K562 (cell line): ENCODE measurements around the gene SPRY4. TPM values are rescaled to one million over a fixed set of nuclear protein-coding genes. Genes with fewer than 3 reads are reported as not detected.
A peak's percentile ranks its signal among the peaks of the same experiment; 100 is the strongest.

ENCODE experiments used
- ATAC-seq: fragments of 200-7000 bp; cut with Tn5 transposase; 3 replicates; pipeline ENCODE4 v1.9.1; 2020; ENCODE audit warnings: moderate library complexity
- BruUV-seq: library from RNA; stranded (reverse); fragments of 400-500 nt; replicated peaks from 2 replicates; lab custom pipeline; 2021; lab: Mats Ljungman, UMichigan
- CTCF ChIA-PET: fragments of 300-600 bp; formaldehyde crosslinking; extraction: SDS; loops from one replicate; lab custom pipeline; 2021; ENCODE audit warnings: low intra/inter-chr PET ratio; lab: Yijun Ruan, JAX
- POLR2A ChIA-PET: fragments of 300-600, 350-650 bp; sonication (Branson Sonifier 250); formaldehyde crosslinking; extraction: SDS; loops from one replicate; lab custom pipeline; 2021; ENCODE audit warnings: antibody characterized with exemption, inconsistent platforms; lab: Yijun Ruan, JAX
- DNase-seq, 4 experiments: peaks; one replicate each; pipeline versions ENCODE4 v3.0.0 to v3.0.0-alpha.2; 2011 to 2018; ENCODE audit warnings: low spot score in 3 of 4, mixed read lengths in 3 of 4; ENCODE audit errors: extremely low read depth in 1 of 4
- FAIRE-seq: peaks from 2 replicates; lab custom pipeline; 2011; peaks lifted over from hg19 to GRCh38; lab: Jason Lieb, UNC
- H2AFZ ChIP-seq: 2 replicates; pipeline ENCODE4 v1.6.0; 2011; ENCODE audit warnings: low read depth, low read length, control low read depth, inconsistent platforms
- H3K27ac ChIP-seq: fragments of 200-600 bp; 3 replicates; pipeline ENCODE4 v1.8.0; 2011; ENCODE audit warnings: low read depth, mild to moderate bottlenecking, control low read depth, inconsistent platforms, low read length, moderate library complexity, mixed read lengths; ENCODE audit errors: extremely low read depth
- H3K27me3 ChIP-seq, 2 experiments: fragments of 300-600 bp in 1 of 2; 2 replicates in 1 of 2; 3 replicates in 1 of 2; pipeline versions ENCODE4 v1.6.0 to v1.8.0; 2011; ENCODE audit warnings: inconsistent platforms in 2 of 2, low read length in 2 of 2, mild to moderate bottlenecking in 1 of 2, mixed read lengths in 1 of 2, moderate library complexity in 1 of 2; ENCODE audit not compliant: control insufficient read depth in 2 of 2, insufficient read depth in 2 of 2
- H3K36me3 ChIP-seq: fragments of 300-600 bp; 3 replicates; pipeline ENCODE4 v1.8.0; 2011; ENCODE audit warnings: mild to moderate bottlenecking, low read length, inconsistent platforms; ENCODE audit not compliant: control insufficient read depth, insufficient read depth
- H3K4me1 ChIP-seq, 2 experiments: fragments of 200-600 bp in 1 of 2; replicated peaks in 1 of 2; 2 replicates in 1 of 2; 3 replicates in 1 of 2; pipeline versions ENCODE4 v1.5.1 to v1.8.0; 2011; ENCODE audit warnings: inconsistent platforms in 2 of 2, low read length in 2 of 2, mild to moderate bottlenecking in 1 of 2, mixed read lengths in 1 of 2, moderate library complexity in 1 of 2; ENCODE audit not compliant: control insufficient read depth in 2 of 2, insufficient read depth in 2 of 2
- H3K4me2 ChIP-seq: 2 replicates; pipeline ENCODE4 v1.6.1; 2011; ENCODE audit warnings: low read length, control low read depth, inconsistent platforms, mixed read lengths; ENCODE audit not compliant: insufficient read depth
- H3K4me3 ChIP-seq: fragments of 200-600 bp; sonication (generic), shearing (Covaris generic); 2 replicates; pipeline ENCODE4 v1.5.1; 2016; ENCODE audit warnings: control low read depth, inconsistent platforms
- H3K79me2 ChIP-seq: fragments of 200-600 bp; 3 replicates; pipeline ENCODE4 v1.8.0; 2011; ENCODE audit warnings: low read length, inconsistent platforms; ENCODE audit not compliant: control insufficient read depth, insufficient read depth
- H3K9ac ChIP-seq, 2 experiments: 2 replicates each; pipeline versions ENCODE4 v1.6.0 to v1.6.1; 2011; ENCODE audit warnings: low read depth in 2 of 2, low read length in 2 of 2, control low read depth in 1 of 2, inconsistent platforms in 1 of 2, mild to moderate bottlenecking in 1 of 2, mixed read lengths in 1 of 2; ENCODE audit not compliant: insufficient read depth in 1 of 2
- H3K9me1 ChIP-seq: one replicate; pipeline ENCODE4 v1.6.0; 2011; ENCODE audit warnings: inconsistent platforms, mild to moderate bottlenecking, low read length, moderate library complexity; ENCODE audit not compliant: control insufficient read depth, insufficient read depth
- H3K9me3 ChIP-seq: replicated peaks from 2 replicates; pipeline ENCODE4 v1.5.1; 2011; ENCODE audit warnings: low read depth, low read length, inconsistent platforms; ENCODE audit not compliant: control insufficient read depth, insufficient read depth
- H4K20me1 ChIP-seq: replicated peaks from 2 replicates; pipeline ENCODE4 v1.6.1; 2011; ENCODE audit warnings: low read length, inconsistent platforms, mixed read lengths; ENCODE audit not compliant: control insufficient read depth, insufficient read depth
- ARNT ChIP-seq, 2 experiments: fragments of 450-650 bp; IDR thresholded peaks; 2 replicates each; pipeline ENCODE4 v1.6.1; 2016; ENCODE audit warnings: mild to moderate bottlenecking in 1 of 2
- ATF3 ChIP-seq, 2 experiments: fragments of 450-650 bp in 1 of 2; sonication (generic) in 1 of 2; formaldehyde crosslinking in 1 of 2; IDR thresholded peaks in 1 of 2; conservative IDR thresholded peaks in 1 of 2; 2 replicates each; pipeline versions ENCODE4 v1.6.1 to v1.8.1; 2016 to 2023; ENCODE audit warnings: mild to moderate bottlenecking in 2 of 2, moderate library complexity in 2 of 2, inconsistent platforms in 1 of 2, missing genetic modification reagents in 1 of 2
- CREBBP ChIP-seq: IDR thresholded peaks from one replicate; pipeline ENCODE4 v1.6.1; 2012; ENCODE audit warnings: low read depth, mild to moderate bottlenecking, control low read depth, inconsistent platforms, low read length
- ELF4 ChIP-seq: fragments of 450-650 bp; formaldehyde crosslinking; IDR thresholded peaks from 2 replicates; pipeline ENCODE4 v1.4.0; 2022; ENCODE audit warnings: missing genetic modification characterization
- KAT2B ChIP-seq: IDR thresholded peaks from one replicate; pipeline ENCODE4 v1.6.1; 2012; ENCODE audit warnings: low read depth, mild to moderate bottlenecking, control low read depth, inconsistent platforms, low read length, moderate library complexity
- KHSRP ChIP-seq: fragments of 450-650 bp; IDR thresholded peaks from 2 replicates; pipeline ENCODE4 v1.6.1; 2017
- MAX ChIP-seq: sonication (generic); formaldehyde crosslinking; IDR thresholded peaks from 2 replicates; pipeline ENCODE4 v1.9.0; 2022; ENCODE audit warnings: mild to moderate bottlenecking, missing genetic modification reagents
- MBD2 ChIP-seq: sonication (generic); IDR thresholded peaks from 2 replicates; pipeline ENCODE4 v1.6.1; 2016; ENCODE audit warnings: low read depth, borderline replicate concordance
- POLR2B ChIP-seq: fragments of 450-650 bp; IDR thresholded peaks from 2 replicates; pipeline ENCODE4 v1.6.1; 2018; ENCODE audit warnings: low read depth; ENCODE audit not compliant: partially characterized antibody
- PTBP1 ChIP-seq: fragments of 200-400 bp; formaldehyde crosslinking; IDR thresholded peaks from 2 replicates; pipeline ENCODE4 v1.6.1; 2017; ENCODE audit warnings: low read depth, low read length
- RB1 ChIP-seq: fragments of 450-650 bp; IDR thresholded peaks from 2 replicates; pipeline ENCODE4 v1.6.1; 2017; ENCODE audit warnings: low read depth, mild to moderate bottlenecking
- RBFOX2 ChIP-seq: fragments of 200-400 bp; formaldehyde crosslinking; IDR thresholded peaks from 2 replicates; pipeline ENCODE4 v1.6.1; 2017; ENCODE audit warnings: low read depth, mild to moderate bottlenecking, low read length, moderate library complexity
- RHOXF2B ChIP-seq: fragments of 250-450 bp; sonication (Bioruptor Pico); conservative IDR thresholded peaks from 2 replicates; pipeline ENCODE4 v1.5.1; 2021
- SMAD4 ChIP-seq: fragments of 250-450 bp; sonication (Bioruptor Pico); conservative IDR thresholded peaks from 2 replicates; pipeline ENCODE4 v1.8.0; 2021; ENCODE audit warnings: inconsistent platforms, mild to moderate bottlenecking, moderate library complexity
- STAT5B ChIP-seq: fragments of 250-450 bp; sonication (Bioruptor Pico); IDR thresholded peaks from 2 replicates; pipeline ENCODE4 v1.8.0; 2021; ENCODE audit warnings: mild to moderate bottlenecking, inconsistent platforms
- XRCC5 ChIP-seq: fragments of 200-400 bp; formaldehyde crosslinking; IDR thresholded peaks from 2 replicates; pipeline ENCODE4 v1.6.1; 2017; ENCODE audit warnings: low read depth, mild to moderate bottlenecking, low read length
- ZNF561 ChIP-seq: fragments of 450-650 bp; formaldehyde crosslinking; conservative IDR thresholded peaks from 2 replicates; pipeline ENCODE4 v1.4.0; 2020; ENCODE audit warnings: mild to moderate bottlenecking, moderate library complexity
- WGBS: fragments of 100-300 bp; shearing (Covaris generic); methylation state at CpG from one replicate; pipeline ENCODE4 v1.1.6; 2016; ENCODE audit warnings: low coverage, mixed read lengths; ENCODE audit not compliant: insufficient coverage; ENCODE audit errors: missing lambda C conversion rate; 5-methylcytosine and 5-hydroxymethylcytosine counted together
- in situ Hi-C: fragments of 300-500 bp; cut with MboI; formaldehyde crosslinking; loops from 4 replicates; pipeline ENCODE4 v1.15.0; 2018; ENCODE audit warnings: inconsistent platforms, mixed read lengths
- intact Hi-C: fragments of 100-400 bp; cut with micrococcal nuclease; formaldehyde crosslinking; loops from 2 replicates; pipeline ENCODE4 v1.14.2; 2022
- polyA plus RNA-seq, 8 experiments: library from polyadenylated mRNA; depleted of rRNA in 4 of 8; stranded (reverse) in 5 of 8; unstranded in 3 of 8; fragments of >200 nt; fragmentation: Nextera tagmentation in 2 of 8; fragmentation: Illumina TruSeq in 1 of 8; extraction: Ambion mirVana in 2 of 8; extraction: Trizol in 1 of 8; gene quantifications; 2 replicates each; pipeline versions ENCODE4 v1.2.1 to v1.2.3, GENCODE V29; 2011 to 2014; ENCODE audit warnings: inconsistent platforms in 1 of 8, missing spikeins in 1 of 8
- total RNA-seq, 7 experiments: library from RNA; depleted of rRNA in 6 of 7; stranded (reverse); fragments of >200 nt in 6 of 7; fragmentation: Illumina TruSeq in 2 of 7; extraction: Trizol in 2 of 7; gene quantifications; 2 replicates each; pipeline versions ENCODE4 v1.2.1 to v1.2.3, GENCODE V29; 2011 to 2021; ENCODE audit warnings: low replicate concordance in 1 of 7

The SPRY4 gene
- total and polyA plus RNA-seq, 9 of the 15 experiments (the other 6 are each of a cell fraction or from before 2014, with no cell fraction given) = 2.6 to 24.2 (median 9.5) TPM

DNA sequence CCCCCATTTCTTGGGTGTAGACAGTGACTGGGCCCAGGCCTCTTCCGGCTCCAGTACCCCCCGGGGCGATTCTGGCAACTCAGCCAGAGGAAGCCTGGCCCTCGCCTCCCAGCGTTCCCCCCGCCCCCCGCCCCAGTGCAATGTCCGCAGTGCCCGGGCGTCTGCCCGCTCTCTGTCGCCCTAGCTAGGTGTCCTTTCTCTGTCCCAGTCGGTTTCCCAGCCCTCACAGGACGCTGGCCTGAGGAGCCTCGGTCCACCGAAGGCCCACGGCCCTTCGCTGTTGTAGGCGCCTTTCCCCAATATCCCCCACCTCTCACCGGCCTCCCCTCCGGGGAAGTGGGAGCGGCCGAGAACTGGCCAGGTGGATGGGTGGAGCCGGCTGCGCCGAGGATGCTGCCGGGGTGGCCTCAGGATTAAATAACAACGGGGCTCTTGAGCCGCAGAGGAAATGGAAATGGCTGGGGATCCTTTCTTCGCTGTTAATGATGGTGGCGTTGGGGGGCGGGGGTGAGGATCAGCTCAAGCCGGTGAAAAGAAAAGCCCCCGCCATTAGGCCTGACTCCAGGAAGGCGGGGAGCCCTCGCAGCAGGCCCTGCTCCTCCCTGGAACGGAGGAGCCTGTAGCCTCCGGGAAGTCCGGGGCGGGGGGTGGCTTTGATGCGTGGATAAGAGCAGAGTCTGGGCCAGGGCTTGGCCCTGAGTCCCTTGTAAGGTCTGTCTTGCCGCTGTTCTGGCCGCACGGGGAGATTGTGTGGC lies 1.1 kb upstream of the SPRY4 start (continued):
- TF ChIP-seq MBD2 (0 out of 2 replicates have a peak, but pooled peaks have one; percentile 28), ZNF561 (CRISPR knock-in tag) (no peak), POLR2B (peak; percentile 32), RBFOX2 (peak; percentile 83)

DNA sequence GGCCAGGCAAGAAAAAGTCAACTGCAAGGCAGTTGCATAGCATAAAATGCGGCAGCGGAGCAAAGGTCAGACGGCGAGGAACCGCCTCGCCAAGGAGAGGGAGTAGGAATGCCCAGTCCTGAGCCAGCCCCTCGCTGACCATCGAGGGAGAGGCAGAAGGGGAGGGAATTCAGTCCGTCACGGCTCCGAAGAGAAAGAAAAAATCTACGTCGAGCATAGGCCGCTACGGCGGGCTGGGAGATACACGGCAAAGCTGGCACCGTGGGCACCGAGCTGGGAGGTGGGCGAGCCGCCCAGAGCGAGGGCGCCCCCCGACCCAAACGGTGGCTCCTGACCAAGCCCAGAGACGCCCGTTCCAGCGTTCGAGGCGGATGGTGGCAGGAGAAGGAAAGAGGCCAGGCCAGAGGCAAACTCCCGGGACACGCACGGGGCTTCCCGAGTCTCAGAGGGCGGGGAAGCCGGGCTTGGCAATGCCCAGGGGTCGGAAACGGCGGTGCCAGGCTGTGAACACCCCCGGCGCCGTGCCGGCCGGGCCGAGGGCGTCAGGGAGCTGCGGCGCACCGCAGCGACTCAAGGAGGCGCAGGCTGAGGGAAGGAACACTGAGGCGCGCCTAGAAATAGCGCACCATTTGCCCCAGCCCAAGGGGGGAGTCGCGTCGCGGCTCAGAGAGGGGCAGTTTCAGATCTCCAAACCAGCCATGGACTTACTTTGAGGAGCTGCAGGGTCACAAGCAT lies 518 bp downstream of the SPRY4 start:
- peak overlapping the region; percentile 86 for H2AFZ ChIP-seq
- DNase-seq = peak in 3 of 4 experiments; percentile 55 to 56 (median 56)
- H3K4me1 ChIP-seq = peaks cover 52 to 59% of the 10 kb centered on the region in 2 experiments
- ATAC-seq = peak; percentile 70
- H3K79me2 ChIP-seq = peaks cover 77% of the 10 kb centered on the region
- ChIA-PET CTCF (interaction anchor here (0.7 kb wide), 1 partner anchor 225 kb away, joined by 4 read pairs; no protein-coding TSS in a partner anchor), POLR2A (interaction anchor here (0.6 to 2.2 kb wide), 20 partner anchors 7 to 575 kb away, joined by 3 to 13 read pairs (median 4); no protein-coding TSS in a partner anchor)
- no peaks in the 10 kb centered on the region for H3K27me3 ChIP-seq
- H4K20me1 ChIP-seq = peaks cover 15% of the 10 kb centered on the region; the same call in 1 of the 2 replicates
- in situ Hi-C loops = no loop called here
- H3K36me3 ChIP-seq = peaks cover 8% of the 10 kb centered on the region; the same call in 1 of the 3 replicates
- peak overlapping the region; percentile 83 for H3K4me3 ChIP-seq
- BruUV-seq = no TSS peak
- FAIRE-seq = no peak
- peak overlapping the region; percentile 89 for H3K4me2 ChIP-seq
- no peaks in the 10 kb centered on the region for H3K9me3 ChIP-seq
- intact Hi-C loops = loop anchor here (2.0 to 5.0 kb wide), 2 partner anchors 172 to 224 kb away; no protein-coding TSS in a partner anchor
- H3K9me1 ChIP-seq = no peaks in the 10 kb centered on the region
- under 1% methylated on average over 44 of the region's 58 CpGs for WGBS
- H3K9ac ChIP-seq = peak overlapping the region; percentile 89 to 98
- H3K27ac ChIP-seq = peak overlapping the region; percentile 96
- TF ChIP-seq STAT5B (CRISPR knock-in tag) (no peak), MAX (CRISPR knock-in tag) (0 out of 2 replicates have a peak, but pooled peaks have one; percentile 18), ELF4 (CRISPR knock-in tag) (no peak), KHSRP (no peak), ATF3 (IDR thresholded peaks at IDR 0.05) (no peak), ATF3 (CRISPR knock-in tag; conservative IDR thresholded peaks at IDR 0.05) (0 out of 2 replicates have a peak, but pooled peaks have one; percentile 75), PTBP1 (no peak), RB1 (no peak), ARNT (IDR thresholded peaks at IDR 0.05) (no peak), SMAD4 (CRISPR knock-in tag) (no peak), XRCC5 (0 out of 2 replicates have a peak, but pooled peaks have one; percentile 7), RHOXF2B (no peak), CREBBP (no peak), KAT2B (no peak)
